Esophagus squamous epithelium (tissue), 5 donors: ENCODE results near the gene TREX2. TPM values are rescaled to one million over a fixed set of nuclear protein-coding genes. Genes with fewer than 3 reads are reported as not detected.

Source experiments
- DNase-seq: peaks from one replicate; lab custom pipeline; 2025; lab: John Stamatoyannopoulos, UW
- H3K27ac ChIP-seq, 4 donors: fragments of 200-600 bp; sonication (generic); one replicate each; pipeline ENCODE4 v1.5.1; 2016 to 2019; ENCODE audit warnings: mild to moderate bottlenecking in 1 of 4
- H3K27me3 ChIP-seq, 4 donors: fragments of 200-600 bp; sonication (generic); 1 replicate in 3 of 4; 2 replicates in 1 of 4; pipeline versions ENCODE4 v1.5.1 to v1.6.0; 2017 to 2021; ENCODE audit warnings: antibody characterized with exemption in 1 of 4
- H3K36me3 ChIP-seq, 3 donors: fragments of 200-600 bp; sonication (generic); one replicate each; pipeline ENCODE4 v1.5.1; 2016 to 2019
- H3K4me1 ChIP-seq, 3 donors: fragments of 200-600 bp; sonication (generic); one replicate each; pipeline ENCODE4 v1.5.1; 2017 to 2019
- H3K4me3 ChIP-seq, 4 donors: fragments of 200-600 bp; sonication (generic); 1 replicate in 3 of 4; 2 replicates in 1 of 4; pipeline ENCODE4 v1.5.1; 2016 to 2019; ENCODE audit warnings: mild to moderate bottlenecking in 2 of 4, moderate library complexity in 1 of 4
- H3K9me3 ChIP-seq, 3 donors: fragments of 200-600 bp; sonication (generic); one replicate each; pipeline ENCODE4 v1.5.1; 2016 to 2019
- POLR2A ChIP-seq, 4 donors: fragments of 450-650 bp; IDR thresholded peaks; one replicate each; pipeline ENCODE4 v1.6.1; 2017; ENCODE audit warnings: antibody characterized with exemption in 4 of 4, mild to moderate bottlenecking in 4 of 4, moderate library complexity in 3 of 4
- WGBS, 2 donors: methylation state at CpG; one replicate each; pipeline ENCODE4 v1.1.5; 2018; 5-methylcytosine and 5-hydroxymethylcytosine counted together
- intact Hi-C: fragments of 100-400 bp; cut with DNase I; formaldehyde crosslinking; loops from one replicate; pipeline ENCODE4 v1.15.0; 2022
- total RNA-seq, 4 donors: library from RNA; depleted of rRNA; stranded (reverse); fragments of >200 nt; gene quantifications; one replicate each; pipeline ENCODE4 v1.1.0, GENCODE V29; 2016
- TF ChIP-seq, protein P1 (sequence below), 6 experiments: fragments of 450-650 bp in 4 of 6; fragments of 200-600 bp in 2 of 6; sonication (generic) in 2 of 6; IDR thresholded peaks; one replicate each; pipeline ENCODE4 v1.5.1; 2016 to 2019; ENCODE audit warnings: antibody characterized with exemption in 6 of 6, mild to moderate bottlenecking in 4 of 6, moderate library complexity in 4 of 6
- donor health status: DM: yes; HTN: yes; CAD: no.

The TREX2 gene
- total RNA-seq, 4 donors from 2014 or later, result 1.4 to 6.6 (median 4.3) TPM

DNA sequence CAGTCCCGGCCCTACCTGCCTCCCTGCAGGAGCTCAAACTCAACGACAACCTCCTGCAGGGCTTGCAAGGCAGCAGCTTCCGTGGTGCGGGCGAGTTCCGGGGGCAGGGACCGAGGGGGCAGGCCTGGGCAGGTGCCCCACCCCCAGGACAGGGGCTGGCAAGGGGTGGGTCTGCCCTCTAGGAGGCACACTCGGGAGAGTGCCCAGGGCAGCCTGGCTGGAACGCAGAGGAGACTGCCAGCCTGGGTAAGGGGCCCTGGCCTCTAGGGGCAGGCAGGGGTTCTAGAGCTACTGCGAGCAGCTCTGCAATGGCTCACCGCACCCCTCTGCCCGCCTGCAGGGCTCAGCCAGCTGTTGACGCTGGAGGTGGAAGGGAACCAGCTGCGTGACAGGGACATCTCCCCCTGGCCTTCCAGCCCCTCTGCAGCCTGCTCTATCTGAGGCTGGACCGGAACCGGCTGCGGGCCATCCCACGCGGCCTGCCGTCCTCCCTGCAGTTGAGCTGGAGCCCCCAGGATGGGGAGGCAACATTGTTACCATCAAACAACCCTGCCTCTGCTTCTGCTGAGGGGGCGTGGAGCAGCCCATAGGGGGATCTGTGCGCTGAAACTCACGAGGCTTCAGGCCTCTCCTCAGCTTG is 36.6 kb upstream of the TREX2 start:
- TF ChIP-seq, protein P1, sequence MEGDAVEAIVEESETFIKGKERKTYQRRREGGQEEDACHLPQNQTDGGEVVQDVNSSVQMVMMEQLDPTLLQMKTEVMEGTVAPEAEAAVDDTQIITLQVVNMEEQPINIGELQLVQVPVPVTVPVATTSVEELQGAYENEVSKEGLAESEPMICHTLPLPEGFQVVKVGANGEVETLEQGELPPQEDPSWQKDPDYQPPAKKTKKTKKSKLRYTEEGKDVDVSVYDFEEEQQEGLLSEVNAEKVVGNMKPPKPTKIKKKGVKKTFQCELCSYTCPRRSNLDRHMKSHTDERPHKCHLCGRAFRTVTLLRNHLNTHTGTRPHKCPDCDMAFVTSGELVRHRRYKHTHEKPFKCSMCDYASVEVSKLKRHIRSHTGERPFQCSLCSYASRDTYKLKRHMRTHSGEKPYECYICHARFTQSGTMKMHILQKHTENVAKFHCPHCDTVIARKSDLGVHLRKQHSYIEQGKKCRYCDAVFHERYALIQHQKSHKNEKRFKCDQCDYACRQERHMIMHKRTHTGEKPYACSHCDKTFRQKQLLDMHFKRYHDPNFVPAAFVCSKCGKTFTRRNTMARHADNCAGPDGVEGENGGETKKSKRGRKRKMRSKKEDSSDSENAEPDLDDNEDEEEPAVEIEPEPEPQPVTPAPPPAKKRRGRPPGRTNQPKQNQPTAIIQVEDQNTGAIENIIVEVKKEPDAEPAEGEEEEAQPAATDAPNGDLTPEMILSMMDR (IDR thresholded peaks at IDR 0.05), result no peak
- Histone ChIP-seq H3K27ac (no peak overlapping the region), H3K27me3 (no peaks in the 10 kb centered on the region), H3K36me3 (no peaks in the 10 kb centered on the region), H3K9me3 (no peaks in the 10 kb centered on the region), H3K4me1 (peaks cover 0 to 35% (median 11%) of the 10 kb centered on the region in 3 donors), H3K4me3 (no peak overlapping the region)
- no CpG with 5 or more reads among the region's 23 CpGs for WGBS, 2 donors
- DNase-seq, result no peak
- intact Hi-C loops, result no loop called here

DNA sequence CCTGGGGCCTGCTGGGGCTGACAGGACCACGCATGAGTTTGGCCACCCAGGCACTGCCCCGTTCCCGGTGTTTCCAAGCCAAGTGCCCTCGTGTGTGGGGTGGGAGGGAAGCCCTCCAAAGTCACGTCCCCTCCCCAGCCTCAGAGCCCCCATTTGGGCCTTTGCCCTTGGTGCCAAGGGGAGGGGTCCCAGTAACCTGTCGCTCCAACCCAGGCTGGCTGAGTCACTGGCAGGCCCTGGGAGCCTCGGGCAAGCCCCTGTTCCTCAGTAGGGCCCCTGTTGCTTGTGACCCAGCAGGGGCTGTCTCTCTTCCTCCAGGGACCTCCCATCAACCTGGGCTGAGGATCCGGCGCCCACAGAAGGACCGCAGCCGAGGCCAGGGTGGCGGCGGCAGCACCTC is 35.2 kb upstream of the TREX2 start:
- H3K36me3 ChIP-seq, result no peaks in the 10 kb centered on the region
- WGBS, 2 donors, result no CpG with 5 or more reads among the region's 13 CpGs
- no peak for TF ChIP-seq POLR2A (IDR thresholded peaks at IDR 0.05)
- TF ChIP-seq, protein P1 (IDR thresholded peaks at IDR 0.05), result no peak
- no peaks in the 10 kb centered on the region for H3K27me3 ChIP-seq
- peaks cover 0 to 36% (median 13%) of the 10 kb centered on the region in 3 donors for H3K4me1 ChIP-seq
- no peak overlapping the region for H3K27ac ChIP-seq
- intact Hi-C loops, result no loop called here
- no peak overlapping the region for H3K4me3 ChIP-seq
- no peaks in the 10 kb centered on the region for H3K9me3 ChIP-seq
- DNase-seq, result no peak

DNA sequence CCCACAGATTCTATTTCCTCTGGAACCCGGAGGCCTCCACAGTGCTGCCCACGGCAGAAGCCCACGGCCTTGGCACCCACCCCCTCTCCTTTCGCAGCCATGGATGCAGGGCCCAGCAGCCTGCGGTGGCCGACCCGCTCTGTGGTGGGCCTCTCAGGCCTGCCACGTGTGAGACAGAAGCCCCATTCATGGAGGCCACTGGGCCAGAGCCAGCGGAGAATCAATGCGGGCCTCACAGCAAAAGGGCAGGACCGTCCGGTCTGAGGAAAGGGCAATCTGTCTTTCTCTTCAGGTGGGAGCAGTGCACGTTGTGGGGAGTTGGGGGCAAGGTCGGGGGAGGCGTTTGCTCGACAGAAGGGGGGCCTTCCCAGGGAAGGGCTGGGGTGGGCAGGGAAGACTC is 32.9 kb upstream of the TREX2 start:
- no peak for DNase-seq
- Histone ChIP-seq H3K27ac (no peak overlapping the region), H3K9me3 (no peaks in the 10 kb centered on the region), H3K4me1 (peaks cover 12 to 55% (median 17%) of the 10 kb centered on the region in 3 donors), H3K4me3 (no peak overlapping the region), H3K27me3 (no peaks in the 10 kb centered on the region), H3K36me3 (no peaks in the 10 kb centered on the region)
- intact Hi-C loops, result no loop called here
- no peak for TF ChIP-seq POLR2A (IDR thresholded peaks at IDR 0.05)
- TF ChIP-seq, protein P1 (IDR thresholded peaks at IDR 0.05), result no peak
- 100% methylated on average over 2 of the region's 16 CpGs; no CpG with 5 or more reads in 1 of the 2 donors for WGBS, 2 donors

DNA sequence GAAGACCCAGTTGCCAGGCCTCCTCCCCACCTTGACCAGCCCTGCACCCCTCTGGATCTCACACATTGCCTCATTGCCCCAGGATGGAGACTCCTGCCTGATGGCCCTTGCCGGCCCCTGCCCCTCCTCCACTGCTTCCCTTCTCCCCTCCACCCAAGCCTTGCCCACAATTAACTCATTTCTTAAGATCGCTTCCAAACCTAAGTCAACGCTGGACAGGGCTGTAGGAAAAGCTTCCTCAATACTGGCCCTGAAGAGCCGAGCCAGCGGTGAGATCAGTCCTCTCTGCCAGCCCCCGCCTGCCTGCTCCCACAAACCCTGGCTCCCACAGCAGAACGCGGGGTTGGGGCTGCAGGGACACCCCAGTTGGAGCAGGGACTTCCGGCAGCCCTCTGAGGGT is 32.0 kb upstream of the TREX2 start:
- H3K27me3 ChIP-seq, result no peaks in the 10 kb centered on the region
- no peaks in the 10 kb centered on the region for H3K9me3 ChIP-seq
- intact Hi-C loops, result no loop called here
- no peak for TF ChIP-seq POLR2A (IDR thresholded peaks at IDR 0.05)
- H3K27ac ChIP-seq, result peak overlapping the region in 2 of 4 donors; percentile 52 to 59
- no peak for DNase-seq
- 70% methylated on average over 3 of the region's 9 CpGs; no CpG with 5 or more reads in 1 of the 2 donors for WGBS, 2 donors
- no peak overlapping the region for H3K4me3 ChIP-seq
- no peaks in the 10 kb centered on the region for H3K36me3 ChIP-seq
- H3K4me1 ChIP-seq, result peaks cover 12 to 55% (median 17%) of the 10 kb centered on the region in 3 donors

DNA sequence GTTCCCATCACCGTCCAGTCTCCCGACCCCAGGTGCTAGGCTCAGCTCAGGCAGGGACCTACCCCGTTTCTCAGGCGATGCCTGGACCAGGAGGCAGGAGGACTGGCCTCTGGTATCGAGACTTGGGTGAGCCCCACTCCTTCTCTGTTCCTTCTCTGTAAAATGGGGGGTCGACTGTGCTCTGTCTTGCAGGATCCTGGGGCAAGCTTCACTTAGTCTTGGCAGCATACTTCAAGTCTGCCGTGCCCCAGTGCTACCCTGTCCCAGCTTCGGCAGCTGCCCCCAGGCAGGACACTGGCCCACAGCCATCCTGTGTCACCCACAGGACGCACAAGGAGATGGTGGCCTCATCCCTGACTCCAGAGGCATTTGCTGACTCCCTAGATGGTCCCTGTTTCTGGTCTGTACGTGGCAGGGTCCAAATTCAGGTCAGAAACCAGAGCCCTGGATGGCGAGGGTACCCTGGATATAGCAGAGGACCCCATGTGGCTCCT is 31.6 kb upstream of the TREX2 start:
- intact Hi-C loops, result no loop called here
- WGBS, 2 donors, result 65% methylated on average over 5 of the region's 11 CpGs; no CpG with 5 or more reads in 1 of the 2 donors
- H3K36me3 ChIP-seq, result no peaks in the 10 kb centered on the region
- no peak overlapping the region for H3K4me3 ChIP-seq
- H3K27ac ChIP-seq, result peak overlapping the region in 2 of 4 donors; percentile 52 to 59
- H3K9me3 ChIP-seq, result no peaks in the 10 kb centered on the region
- TF ChIP-seq POLR2A (IDR thresholded peaks at IDR 0.05), result no peak
- TF ChIP-seq, protein P1 (IDR thresholded peaks at IDR 0.05), result no peak
- DNase-seq, result no peak
- peaks cover 12 to 55% (median 17%) of the 10 kb centered on the region in 3 donors for H3K4me1 ChIP-seq
- no peaks in the 10 kb centered on the region for H3K27me3 ChIP-seq
